HepG2 (cell line): ENCODE measurements around the gene ACAT2. TPM values are rescaled to one million over a fixed set of nuclear protein-coding genes. Genes with fewer than 3 reads are reported as not detected.
"Not testable (repeated sequence)": the region's sequence is repeated elsewhere in the genome, so short reads cannot be mapped to it uniquely, and the experiment has no call there.

Source experiments
- ATAC-seq: fragments of 200-7000 bp; cut with Tn5 transposase; 3 replicates; pipeline ENCODE4 v1.9.1; 2020; ENCODE audit warnings: mild to moderate bottlenecking, moderate library complexity
- BruUV-seq: library from RNA; stranded (reverse); fragments of 400-500 nt; replicated peaks from 2 replicates; lab custom pipeline; 2021; lab: Mats Ljungman, UMichigan
- CTCF ChIA-PET: fragments of 300-600 bp; formaldehyde crosslinking; extraction: SDS; loops from one replicate; lab custom pipeline; 2021; ENCODE audit warnings: low total read pairs, inconsistent platforms, low intra/inter-chr PET ratio; lab: Yijun Ruan, JAX
- POLR2A ChIA-PET: fragments of 350-600 bp; sonication (Branson Sonifier 250); formaldehyde crosslinking; loops from one replicate; lab custom pipeline; 2020; ENCODE audit warnings: antibody characterized with exemption, inconsistent platforms; lab: Yijun Ruan, JAX
- DNase-seq: peaks from one replicate; pipeline ENCODE4 v3.0.0-alpha.2; 2015; ENCODE audit warnings: low spot score
- FAIRE-seq: peaks from 3 replicates; lab custom pipeline; 2011; peaks lifted over from hg19 to GRCh38; lab: Jason Lieb, UNC
- H2AFZ ChIP-seq: one replicate; pipeline ENCODE4 v1.6.1; 2011; ENCODE audit warnings: low read length, inconsistent platforms
- H3K27ac ChIP-seq: fragments of 300-600 bp; 3 replicates; pipeline ENCODE4 v1.8.0; 2011; ENCODE audit warnings: mixed run types, mild to moderate bottlenecking, mixed read lengths, low read length, inconsistent platforms; ENCODE audit not compliant: insufficient read depth; ENCODE audit errors: extremely low read length
- H3K27me3 ChIP-seq, 2 experiments: fragments of 200-600 bp in 1 of 2; 2 replicates in 1 of 2; 3 replicates in 1 of 2; pipeline versions ENCODE4 v1.6.0 to v1.8.0; 2011; ENCODE audit warnings: low read length in 2 of 2, mild to moderate bottlenecking in 2 of 2, moderate library complexity in 2 of 2, inconsistent platforms in 1 of 2; ENCODE audit not compliant: insufficient read depth in 2 of 2, control insufficient read depth in 1 of 2
- H3K36me3 ChIP-seq, 2 experiments: fragments of 200-600 bp in 1 of 2; replicated peaks in 1 of 2; 2 replicates in 1 of 2; 3 replicates in 1 of 2; pipeline versions ENCODE4 v1.5.1 to v1.8.0; 2011; ENCODE audit warnings: low read length in 2 of 2, inconsistent platforms in 1 of 2; ENCODE audit not compliant: insufficient read depth in 2 of 2, control insufficient read depth in 1 of 2
- H3K4me1 ChIP-seq: 2 replicates; pipeline ENCODE4 v1.5.1; 2012; ENCODE audit warnings: low read length, inconsistent platforms; ENCODE audit not compliant: insufficient read depth
- H3K4me2 ChIP-seq: 2 replicates; pipeline ENCODE4 v1.6.0; 2011; ENCODE audit warnings: low read depth, low read length, inconsistent platforms
- H3K4me3 ChIP-seq, 3 experiments: fragments of 200-600 bp in 1 of 3; sonication (generic), shearing (Covaris generic) in 1 of 3; replicated peaks in 1 of 3; 2 replicates each; pipeline ENCODE4 v1.5.1; 2011 to 2016; ENCODE audit warnings: low read length in 3 of 3, inconsistent platforms in 2 of 3, low read depth in 2 of 3, mild to moderate bottlenecking in 2 of 3, control low read depth in 1 of 3, mixed read lengths in 1 of 3; ENCODE audit not compliant: insufficient read depth in 1 of 3
- H3K79me2 ChIP-seq: one replicate; pipeline ENCODE4 v1.6.1; 2011; ENCODE audit warnings: low read length, inconsistent platforms; ENCODE audit not compliant: insufficient read depth
- H3K9ac ChIP-seq: 2 replicates; pipeline ENCODE4 v1.6.0; 2011; ENCODE audit warnings: mild to moderate bottlenecking, low read depth, low read length, inconsistent platforms; ENCODE audit not compliant: insufficient read depth
- H3K9me3 ChIP-seq: 2 replicates; pipeline ENCODE4 v1.5.1; 2012; ENCODE audit warnings: mild to moderate bottlenecking, low read length
- H4K20me1 ChIP-seq: 2 replicates; pipeline ENCODE4 v1.6.0; 2011; ENCODE audit warnings: inconsistent platforms, mild to moderate bottlenecking, low read length, moderate library complexity; ENCODE audit not compliant: insufficient read depth
- BHLHE40 ChIP-seq: IDR thresholded peaks from 2 replicates; pipeline ENCODE4 v1.6.1; 2011; ENCODE audit warnings: low read length, improper control_type of control experiment
- EHMT2 ChIP-seq: fragments of 200-600 bp; sonication (generic); IDR thresholded peaks from 2 replicates; pipeline ENCODE4 v1.7.0; 2017; ENCODE audit warnings: antibody characterized with exemption, low read depth, low read length, borderline replicate concordance
- ELF3 ChIP-seq: IDR thresholded peaks from 2 replicates; pipeline ENCODE4 v1.6.1; 2016; ENCODE audit warnings: missing genetic modification reagents, missing compliant biosample characterization
- EP300 ChIP-seq, 3 experiments: sonication (generic) in 1 of 3; formaldehyde crosslinking in 1 of 3; IDR thresholded peaks; 2 replicates each; pipeline versions ENCODE4 v1.5.1 to v1.6.1; 2011 to 2020; ENCODE audit warnings: low read depth in 2 of 3, low read length in 2 of 3, borderline replicate concordance in 1 of 3, improper control_type of control experiment in 1 of 3, mild to moderate bottlenecking in 1 of 3, missing genetic modification reagents in 1 of 3, moderate library complexity in 1 of 3
- HOXA9 ChIP-seq: sonication (generic); formaldehyde crosslinking; IDR thresholded peaks from 2 replicates; pipeline ENCODE4 v1.8.1; 2022; ENCODE audit warnings: missing genetic modification reagents, mild to moderate bottlenecking, moderate library complexity, borderline replicate concordance
- PAF1 ChIP-seq: IDR thresholded peaks from 2 replicates; pipeline ENCODE4 v1.6.1; 2016; ENCODE audit warnings: missing genetic modification reagents, missing compliant biosample characterization
- PHF8 ChIP-seq: sonication (generic); formaldehyde crosslinking; IDR thresholded peaks from 2 replicates; pipeline ENCODE4 v1.5.0; 2020; ENCODE audit warnings: missing genetic modification reagents
- POLR2A ChIP-seq, 2 experiments: IDR thresholded peaks; 2 replicates each; pipeline ENCODE4 v1.6.1; 2011; ENCODE audit warnings: low read depth in 2 of 2, low read length in 2 of 2, mild to moderate bottlenecking in 1 of 2, moderate library complexity in 1 of 2; ENCODE audit not compliant: insufficient read depth in 1 of 2
- PTBP1 ChIP-seq: fragments of 200-400 bp; formaldehyde crosslinking; IDR thresholded peaks from 2 replicates; pipeline ENCODE4 v1.6.1; 2018; ENCODE audit warnings: low read length, low read depth; ENCODE audit not compliant: poor library complexity, severe bottlenecking
- REL ChIP-seq: sonication (generic); formaldehyde crosslinking; conservative IDR thresholded peaks from 2 replicates; pipeline ENCODE4 v1.8.0; 2022; ENCODE audit warnings: mild to moderate bottlenecking, missing genetic modification reagents, moderate library complexity
- RELA ChIP-seq: sonication (generic); formaldehyde crosslinking; IDR thresholded peaks from 2 replicates; pipeline ENCODE4 v1.4.0; 2020; ENCODE audit warnings: missing genetic modification reagents
- SOX6 ChIP-seq, 2 experiments: fragments of 450-650 bp in 1 of 2; sonication (generic) in 1 of 2; formaldehyde crosslinking in 1 of 2; IDR thresholded peaks; 2 replicates each; pipeline versions ENCODE4 v1.4.0 to v1.6.1; 2017 to 2020; ENCODE audit warnings: antibody characterized with exemption in 1 of 2, mild to moderate bottlenecking in 1 of 2, missing genetic modification reagents in 1 of 2
- TEAD3 ChIP-seq: optimal IDR thresholded peaks from 2 replicates; pipeline ENCODE3; 2016; ENCODE audit warnings: borderline replicate concordance
- THYN1 ChIP-seq: sonication (generic); formaldehyde crosslinking; IDR thresholded peaks from 2 replicates; pipeline ENCODE4 v1.8.1; 2023; ENCODE audit warnings: low read depth, mild to moderate bottlenecking, moderate library complexity, missing genetic modification reagents, borderline replicate concordance
- ZBTB49 ChIP-seq: sonication (generic); formaldehyde crosslinking; IDR thresholded peaks from 2 replicates; pipeline ENCODE4 v1.4.0; 2020; ENCODE audit warnings: missing genetic modification reagents, borderline replicate concordance
- ZMYM3 ChIP-seq: sonication (generic); formaldehyde crosslinking; IDR thresholded peaks from 2 replicates; pipeline ENCODE4 v1.5.1; 2020; ENCODE audit warnings: mild to moderate bottlenecking, missing genetic modification reagents
- ZNF335 ChIP-seq: sonication (generic); formaldehyde crosslinking; IDR thresholded peaks from 2 replicates; pipeline ENCODE4 v1.4.0; 2020; ENCODE audit warnings: missing genetic modification reagents
- ZNF644 ChIP-seq: IDR thresholded peaks from 2 replicates; pipeline ENCODE4 v1.6.1; 2016; ENCODE audit warnings: low read depth
- WGBS: methylation state at CpG from one replicate; pipeline ENCODE4 v1.1.6; 2017; ENCODE audit warnings: low lambda C conversion rate; 5-methylcytosine and 5-hydroxymethylcytosine counted together
- in situ Hi-C: cut with HindIII; loops from 2 replicates; pipeline ENCODE4 v1.10.0; 2017; ENCODE audit warnings: low pct_unique_long_range_greater_than_20kb; ENCODE audit not compliant: extremely low pct_ligation_motif_present
- intact Hi-C: fragments of 100-400 bp; cut with micrococcal nuclease; formaldehyde crosslinking; loops from one replicate; pipeline ENCODE4 v1.10.0; 2022; ENCODE audit not compliant: unreplicated experiment
- polyA plus RNA-seq, 8 experiments: library from polyadenylated mRNA; depleted of rRNA in 3 of 8; stranded (reverse) in 7 of 8; unstranded in 1 of 8; fragments of >200 nt; fragmentation: Illumina TruSeq in 4 of 8; extraction: Trizol in 4 of 8; gene quantifications; 2 replicates each; pipeline versions ENCODE4 v1.2.1 to v1.2.3, GENCODE V29; 2011 to 2016; ENCODE audit warnings: low read depth in 4 of 8, missing spikeins in 1 of 8, mixed read lengths in 1 of 8; ENCODE audit not compliant: insufficient read depth in 1 of 8
- total RNA-seq, 5 experiments: library from RNA; depleted of rRNA; stranded (reverse); fragments of >200 nt; fragmentation: Illumina TruSeq; extraction: Trizol; gene quantifications; 2 replicates each; pipeline ENCODE4 v1.2.3, GENCODE V29; 2016; ENCODE audit warnings: low read depth in 1 of 5

ACAT2 gene
- total and polyA plus RNA-seq, 2 of the 13 experiments (the other 11 are each of a cell fraction or from before 2014, with no cell fraction given), result 121 to 534 TPM

- CTCF ChIA-PET; POLR2A ChIA-PET; DNase-seq; H2AFZ ChIP-seq; FAIRE-seq; H3K4me2 ChIP-seq; H3K27me3 ChIP-seq; H3K9ac ChIP-seq; BruUV-seq; H3K9me3 ChIP-seq; ATAC-seq; H3K4me3 ChIP-seq; H4K20me1 ChIP-seq; TF ChIP-seq SOX6 (IDR thresholded peaks at IDR 0.05): not testable (repeated sequence)
- intact Hi-C loops (loop anchor here (5.0 kb wide), 1 partner anchor 47 kb away; no protein-coding TSS in a partner anchor), in situ Hi-C loops (loop anchor here (5.0 kb wide), 1 partner anchor 103 kb away; the partner anchor contains the start of gene SOD2)
- Histone ChIP-seq H3K36me3 (peaks cover 11 to 27% of the 10 kb centered on the region in 2 experiments), H3K79me2 (peaks cover 37% of the 10 kb centered on the region), H3K27ac (peak overlapping the region; percentile 7), H3K4me1 (peaks cover 45% of the 10 kb centered on the region)
- peak; percentile 54; the same call in 1 of the 2 replicates for TF ChIP-seq SOX6 (CRISPR knock-in tag; IDR thresholded peaks at IDR 0.05)
- 65% methylated on average over 8 of the region's 8 CpGs for WGBS
These were observed 33.1 kb downstream of the ACAT2 start for GRCh38 chr6:159794976-159795375.

GRCh38 chr6:159797554-159797953 is 35.7 kb downstream of the ACAT2 start:
- BruUV-seq, result TSS peak; percentile 19
- Histone ChIP-seq H3K79me2 (peaks cover 16% of the 10 kb centered on the region), H4K20me1 (no peaks in the 10 kb centered on the region), H2AFZ (no peak overlapping the region), H3K9me3 (no peaks in the 10 kb centered on the region), H3K36me3 (peaks cover 11 to 26% of the 10 kb centered on the region in 2 experiments), H3K27ac (no peak overlapping the region), H3K9ac (no peak overlapping the region), H3K4me2 (no peak overlapping the region), H3K4me1 (peaks cover 30% of the 10 kb centered on the region), H3K4me3 (no peak overlapping the region), H3K27me3 (no peaks in the 10 kb centered on the region)
- in situ Hi-C loops, result no loop called here
- DNase-seq (no peak), FAIRE-seq (peak; percentile 26), ATAC-seq (no peak)
- CTCF ChIA-PET, result no interaction called here
- POLR2A ChIA-PET, result no interaction called here
- WGBS, result 72% methylated on average over 1 of the region's 1 CpG
- intact Hi-C loops, result no loop called here
- no peak for TF ChIP-seq PAF1 (CRISPR knock-in tag)
- no peak for TF ChIP-seq ZMYM3 (CRISPR knock-in tag)
- TF ChIP-seq THYN1 (CRISPR knock-in tag), result no peak
- no peak for TF ChIP-seq POLR2A (IDR thresholded peaks at IDR 0.05; ENCODE audit: insufficient read depth in 1 of 2, low read depth in 2 of 2, low read length in 2 of 2)
- TF ChIP-seq REL, result no peak
- no peak for TF ChIP-seq BHLHE40
- TF ChIP-seq ELF3 (CRISPR knock-in tag), result no peak
- no peak for TF ChIP-seq EHMT2
- TF ChIP-seq EP300 (IDR thresholded peaks at IDR 0.05; ENCODE audit: low read depth in 2 of 2, low read length in 2 of 2), result no peak
- TF ChIP-seq EP300 (CRISPR knock-in tag; IDR thresholded peaks at IDR 0.05; ENCODE audit: borderline replicate concordance), result no peak
- TF ChIP-seq ZNF335, result no peak
- no peak for TF ChIP-seq PTBP1
- no peak for TF ChIP-seq PHF8
- no peak for TF ChIP-seq ZNF644 (CRISPR knock-in tag)
- no peak for TF ChIP-seq TEAD3 (CRISPR knock-in tag)
- TF ChIP-seq HOXA9 (CRISPR knock-in tag), result no peak
- TF ChIP-seq RELA, result no peak
- no peak for TF ChIP-seq ZBTB49 (CRISPR knock-in tag)
